HG03280 (cell line): Measurements from ENCODE around the gene DAP.

Experiments
- ATAC-seq: cut with Tn5 transposase; IDR thresholded peaks from one replicate; pipeline ENCODE4 v1.9.1; 2021; ENCODE audit warnings: mild to moderate bottlenecking, moderate library complexity; ENCODE audit not compliant: unreplicated experiment

Gene DAP

DNA sequence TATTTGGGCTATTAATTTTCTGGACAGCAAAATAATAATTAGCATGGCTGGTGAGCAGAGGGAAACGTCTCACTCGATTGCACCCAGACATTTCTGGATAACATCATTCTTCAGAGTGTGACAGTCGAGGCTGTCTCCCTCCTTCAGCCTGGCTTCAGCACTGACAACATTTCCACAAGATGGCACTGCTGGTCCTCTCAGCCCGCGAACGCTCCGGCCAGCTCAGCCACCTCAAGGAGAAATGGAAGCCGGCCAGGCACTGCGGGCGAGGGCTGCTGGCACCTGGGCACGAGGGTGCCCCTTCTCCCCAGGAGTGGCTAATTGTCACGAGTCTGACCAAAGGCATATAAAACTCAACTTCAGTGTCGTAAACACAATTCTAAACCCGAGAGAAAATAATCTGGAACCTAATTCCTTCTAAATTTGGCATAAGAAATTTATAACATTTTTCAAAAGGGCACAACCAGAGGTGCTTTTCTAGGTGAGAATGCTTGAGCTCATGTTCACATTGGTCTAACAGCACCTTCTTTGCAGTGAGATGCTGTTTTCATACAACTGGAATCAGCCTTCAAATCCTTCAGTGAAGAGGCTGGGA is 65.9 kb downstream of the DAP start:
- peak; percentile 28 for ATAC-seq

DNA sequence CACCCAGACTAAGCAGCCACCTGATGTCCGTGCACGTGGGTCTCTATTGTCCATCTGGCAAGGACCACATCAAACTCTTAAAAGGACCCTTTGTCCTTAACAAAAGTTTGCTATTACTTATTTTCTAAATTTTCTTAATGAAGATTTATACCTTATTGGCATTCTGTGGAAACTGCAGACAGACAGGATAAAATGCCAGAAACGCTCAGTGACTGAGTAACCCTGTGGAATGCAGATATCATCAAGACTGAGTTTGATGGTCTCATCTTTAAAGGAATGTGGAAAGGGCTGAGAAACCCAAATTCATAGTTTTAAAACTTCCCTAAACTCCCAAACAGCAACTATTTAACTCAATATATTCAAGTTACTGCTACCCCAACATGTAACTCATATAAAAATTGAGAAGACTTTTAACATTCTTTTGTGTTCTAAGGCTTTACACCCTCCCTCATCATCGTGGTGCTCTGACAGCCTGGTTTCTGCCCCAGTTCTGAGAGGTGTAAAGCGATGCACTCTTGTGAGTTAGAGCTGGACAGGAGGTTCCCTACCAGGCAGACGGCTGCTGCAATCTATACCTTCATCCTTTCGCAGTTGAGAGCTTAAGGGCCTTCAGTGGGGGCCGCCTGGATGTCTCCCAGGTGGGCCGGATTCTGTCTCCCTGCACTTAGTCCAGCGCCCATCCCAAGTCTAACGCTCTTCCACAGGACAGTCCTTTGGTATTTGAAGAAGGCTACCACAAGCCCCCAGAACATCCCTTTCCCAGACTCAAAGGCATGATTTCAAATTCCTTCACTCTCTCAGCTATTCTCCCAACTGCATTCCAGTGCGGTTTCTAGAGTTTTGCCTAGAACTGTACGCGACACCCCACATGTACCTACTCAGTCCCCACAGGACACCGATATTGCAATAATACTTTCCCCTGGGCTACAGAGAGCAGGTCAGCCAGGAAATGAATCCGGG is 68.9 kb downstream of the DAP start:
- ATAC-seq, result no peak

DNA sequence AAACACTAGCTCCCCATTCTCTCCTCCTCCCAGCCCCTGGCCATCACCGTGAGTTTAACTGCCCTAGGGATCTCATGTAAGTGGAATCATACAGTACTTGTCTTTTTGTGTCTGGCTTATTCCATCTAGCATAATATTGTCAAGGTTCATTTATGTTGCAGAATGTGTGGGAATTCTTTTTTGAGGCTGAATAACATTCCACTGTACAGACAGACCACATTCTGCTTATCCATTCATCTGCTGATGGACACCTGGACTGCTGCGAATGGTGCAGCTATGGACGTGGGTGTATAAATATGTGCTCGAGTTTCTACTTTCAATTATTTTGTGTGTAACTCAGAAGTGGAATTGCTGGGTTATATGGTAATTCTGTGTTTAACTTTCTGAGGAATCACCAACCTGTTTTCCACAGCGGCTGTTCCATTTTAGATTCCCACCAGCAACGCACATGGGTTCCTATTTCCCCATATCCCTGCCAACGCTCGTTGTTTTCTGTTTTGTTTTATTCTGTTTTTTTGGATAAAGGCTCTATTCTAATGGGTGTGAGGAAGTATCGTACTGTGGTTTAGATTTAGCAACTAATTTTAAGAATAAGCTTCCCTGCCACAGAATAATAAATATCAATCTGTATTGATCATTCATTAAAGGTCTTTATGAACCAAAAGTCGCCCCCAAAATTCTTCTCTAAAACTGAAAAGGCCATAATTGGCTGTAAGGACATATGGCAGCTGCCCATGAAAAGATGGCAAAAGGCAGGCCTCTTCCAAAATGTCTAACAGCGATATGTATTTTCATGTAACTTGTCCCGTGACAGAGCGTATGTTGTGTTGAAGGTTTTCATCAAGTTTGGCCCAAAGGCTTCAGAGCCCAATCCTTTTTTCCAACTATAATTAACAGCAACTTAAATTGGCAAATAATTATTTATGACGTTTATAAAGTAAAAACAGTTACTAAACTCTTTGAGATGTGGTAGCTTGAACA is 70.3 kb downstream of the DAP start:
- no peak for ATAC-seq

DNA sequence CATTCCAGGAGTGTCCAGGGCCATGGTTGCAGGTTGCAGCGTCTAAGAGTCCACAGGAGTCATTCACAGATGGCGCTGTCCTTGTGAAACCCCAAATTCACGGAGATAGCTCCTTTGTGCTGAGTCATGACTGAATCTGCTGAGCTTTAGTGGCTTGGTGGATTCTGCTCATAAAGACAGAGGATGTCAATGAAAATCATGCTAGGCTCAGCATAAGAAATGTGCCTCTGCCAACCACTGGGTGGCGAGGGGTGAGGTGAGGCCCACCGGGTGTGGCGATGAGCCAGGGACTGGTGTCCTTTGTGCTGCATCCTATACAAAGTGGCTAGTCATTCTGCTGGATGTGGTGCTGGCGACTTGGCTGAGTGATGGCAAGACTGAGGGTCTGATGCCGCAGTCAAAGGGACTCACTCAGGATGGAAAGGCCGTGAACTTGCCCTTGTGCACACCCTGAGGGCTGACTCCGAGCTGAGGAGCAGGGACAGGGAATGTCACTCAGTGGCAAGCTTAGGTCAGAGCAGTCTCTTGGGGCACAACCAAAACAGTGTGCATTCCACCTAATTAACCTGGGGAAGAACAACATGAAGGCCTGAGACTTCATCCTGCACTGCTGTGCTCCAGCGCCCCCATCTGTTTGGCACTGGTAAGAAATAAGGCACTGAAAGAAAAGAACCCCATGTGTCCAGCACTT is 71.5 kb downstream of the DAP start:
- ATAC-seq, result peak; percentile 45

DNA sequence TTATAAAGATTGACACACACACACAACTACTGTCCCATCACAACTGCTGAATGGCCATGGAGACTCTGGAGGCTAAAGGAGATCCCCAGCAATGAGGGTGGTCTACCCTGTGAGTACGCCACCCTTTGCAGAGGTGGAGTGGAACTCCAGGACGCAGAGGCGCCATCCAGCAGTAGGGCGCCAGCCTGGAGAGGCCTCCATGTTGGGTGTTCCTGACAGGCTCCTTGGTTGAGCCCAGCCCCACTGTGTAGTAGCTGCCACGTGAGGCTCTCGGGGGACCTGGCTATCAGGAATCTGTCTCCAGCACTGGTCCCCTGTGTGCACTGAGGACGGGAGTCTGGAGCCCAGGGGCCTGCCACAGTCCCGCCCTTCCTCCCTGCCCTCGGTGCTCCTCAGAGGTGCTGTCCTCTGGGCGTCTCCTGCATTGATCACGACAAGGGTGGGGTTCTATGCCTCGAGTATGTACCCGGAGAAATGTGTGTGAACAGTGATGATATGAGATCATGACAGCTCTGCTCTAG is 72.3 kb downstream of the DAP start:
- no peak for ATAC-seq

DNA sequence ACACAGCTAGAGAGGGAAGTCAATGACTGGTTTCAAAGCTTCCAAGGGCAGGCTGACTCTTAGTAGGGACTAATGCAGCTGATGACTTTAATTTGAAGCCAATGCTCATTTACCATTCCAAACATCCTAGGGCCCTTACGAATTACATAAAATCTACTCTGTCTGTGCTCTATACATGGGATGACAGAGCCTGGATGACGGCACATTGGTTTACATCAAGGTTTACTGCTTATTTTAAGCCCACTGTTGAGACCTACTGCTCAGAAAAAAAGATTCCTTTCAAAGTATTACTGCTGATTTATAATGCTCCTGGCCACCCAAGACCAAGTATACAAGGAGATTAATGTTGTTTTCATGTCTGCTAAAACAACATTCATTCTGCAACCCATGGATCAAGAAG is 74.1 kb downstream of the DAP start:
- no peak for ATAC-seq

DNA sequence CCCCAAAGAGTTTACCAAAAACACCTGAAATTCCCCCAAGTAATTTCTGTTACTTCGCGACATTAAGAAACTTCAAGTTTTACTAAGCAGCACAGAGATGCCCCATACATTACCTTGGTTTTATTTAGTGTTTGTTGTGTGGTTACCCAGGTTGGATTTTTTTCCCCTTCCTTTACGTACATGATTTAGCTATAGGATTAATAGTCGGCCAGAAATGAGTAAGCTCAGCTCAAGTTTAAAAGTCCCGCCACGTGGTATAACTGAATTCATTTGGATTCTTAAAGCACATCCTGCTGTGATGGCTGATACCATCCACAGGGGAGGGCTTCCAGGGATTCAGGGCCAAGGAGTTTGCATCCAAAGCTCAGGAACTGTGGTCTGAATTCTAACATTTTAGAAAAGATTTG is 75.9 kb downstream of the DAP start:
- peak; percentile 72 for ATAC-seq

DNA sequence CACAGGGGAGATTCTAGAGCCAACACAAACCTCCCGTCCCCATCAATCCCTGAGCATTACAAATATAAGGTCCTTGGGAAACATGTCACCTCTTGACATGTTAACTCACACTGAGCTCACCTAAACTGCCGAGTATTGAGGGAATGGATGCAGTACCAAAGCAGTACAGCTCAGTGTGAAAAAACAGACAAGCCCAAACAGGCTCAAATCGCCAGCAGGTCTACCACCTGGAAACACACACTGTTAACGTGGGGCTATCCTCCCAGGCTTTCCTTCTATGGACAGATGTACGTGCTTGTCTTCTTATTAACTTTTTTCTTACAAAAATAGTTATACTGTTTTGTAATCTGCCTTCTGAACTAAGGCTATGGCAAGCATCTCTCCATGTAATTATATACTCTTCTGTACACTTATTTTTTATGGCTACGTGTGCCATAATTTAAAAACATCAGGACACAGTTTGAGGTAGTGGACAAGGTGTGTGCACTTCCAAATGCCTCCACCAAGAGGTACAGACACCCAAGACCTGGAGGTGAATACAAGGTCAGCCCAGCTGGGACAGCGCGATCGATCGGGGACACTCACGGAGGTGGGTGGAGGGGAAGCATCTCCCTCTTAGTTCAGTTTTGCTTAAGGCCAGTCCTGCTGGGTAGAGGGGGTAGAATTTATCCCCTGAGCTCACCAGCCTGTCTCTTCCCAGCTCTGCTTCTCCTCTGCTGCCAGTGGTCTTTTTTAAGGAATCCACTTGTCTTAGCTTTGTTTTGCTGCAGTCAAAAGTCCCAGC is 76.5 kb downstream of the DAP start:
- peak; percentile 74 for ATAC-seq

DNA sequence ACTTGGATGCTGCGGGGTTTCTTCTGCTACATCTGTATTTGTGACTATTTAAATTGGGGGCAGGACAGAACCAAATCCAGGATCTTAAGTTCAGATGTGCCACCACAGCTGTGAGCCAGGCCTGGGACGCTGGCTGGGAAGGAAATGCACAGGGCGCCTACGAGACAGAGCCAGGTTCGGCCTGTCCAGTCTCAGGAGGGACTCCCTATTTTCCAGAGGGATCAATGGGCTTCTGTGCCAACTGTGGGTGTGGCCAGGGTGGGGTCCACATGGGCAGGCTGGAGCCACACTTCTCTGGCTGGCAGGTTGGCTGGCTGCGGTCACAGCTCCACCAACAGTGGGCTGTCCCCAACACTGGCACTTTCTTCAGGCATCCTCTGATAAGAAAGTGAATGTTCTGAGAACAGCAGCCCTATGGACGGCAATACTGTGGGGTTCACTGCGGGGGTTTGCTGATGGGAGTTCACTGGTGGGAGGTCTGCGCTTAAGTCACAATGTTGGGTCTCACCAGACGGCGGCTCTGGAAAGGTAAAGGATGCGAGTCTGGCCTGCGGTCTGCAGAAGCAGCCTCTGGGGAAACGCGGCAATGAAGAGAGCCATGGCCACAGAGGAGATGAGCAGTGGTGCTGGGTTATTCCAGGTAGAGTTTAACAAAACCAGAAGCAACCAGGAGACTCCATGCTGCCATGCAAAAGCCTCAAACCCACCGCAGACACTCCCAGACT is 78.1 kb downstream of the DAP start:
- no peak for ATAC-seq

DNA sequence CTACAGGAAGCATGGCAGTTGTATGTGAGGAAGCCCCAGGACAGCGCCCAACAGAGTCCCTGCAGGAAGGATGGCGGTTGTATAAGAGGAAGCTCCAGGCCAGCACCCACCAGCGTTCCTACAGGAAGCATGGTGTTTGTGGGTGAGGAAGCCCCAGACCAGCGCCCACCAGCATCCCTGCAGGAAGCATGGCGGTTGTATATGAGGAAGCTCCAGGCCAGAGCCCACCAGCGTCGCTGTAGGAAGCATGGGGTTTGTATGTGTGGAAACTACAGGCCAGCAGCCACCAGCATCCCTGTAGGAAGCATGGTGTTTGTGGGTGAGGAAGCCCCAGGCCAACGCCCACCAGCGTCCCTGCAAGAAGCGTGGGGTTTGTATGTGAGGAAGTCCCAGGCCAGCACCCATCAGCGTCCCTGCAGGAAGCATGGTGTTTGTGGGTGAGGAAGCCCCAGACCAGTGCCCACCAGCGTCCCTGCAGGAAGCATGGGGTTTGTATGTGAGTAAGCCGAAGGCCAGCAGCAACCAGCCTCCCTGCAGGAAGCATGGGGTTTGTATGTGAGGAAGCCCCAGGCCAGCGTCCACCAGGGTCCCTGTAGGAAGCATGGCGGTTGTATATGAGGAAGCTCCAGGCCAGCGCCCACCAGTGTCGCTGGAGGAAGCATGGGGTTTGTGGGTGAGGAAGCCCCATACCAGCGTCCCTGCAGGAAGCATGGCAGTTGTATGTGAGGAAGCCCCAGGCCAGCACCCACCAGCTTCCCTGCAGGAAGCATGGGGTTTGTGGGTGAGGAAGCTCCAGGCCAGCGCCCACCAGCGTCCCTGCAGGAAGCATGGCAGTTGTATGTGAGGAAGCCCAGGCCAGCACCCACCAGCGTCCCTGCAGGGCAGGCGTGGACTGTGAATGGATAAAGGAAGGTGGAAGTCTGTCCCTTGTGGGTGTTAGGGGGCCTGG is 79.0 kb downstream of the DAP start:
- ATAC-seq, result no peak

DNA sequence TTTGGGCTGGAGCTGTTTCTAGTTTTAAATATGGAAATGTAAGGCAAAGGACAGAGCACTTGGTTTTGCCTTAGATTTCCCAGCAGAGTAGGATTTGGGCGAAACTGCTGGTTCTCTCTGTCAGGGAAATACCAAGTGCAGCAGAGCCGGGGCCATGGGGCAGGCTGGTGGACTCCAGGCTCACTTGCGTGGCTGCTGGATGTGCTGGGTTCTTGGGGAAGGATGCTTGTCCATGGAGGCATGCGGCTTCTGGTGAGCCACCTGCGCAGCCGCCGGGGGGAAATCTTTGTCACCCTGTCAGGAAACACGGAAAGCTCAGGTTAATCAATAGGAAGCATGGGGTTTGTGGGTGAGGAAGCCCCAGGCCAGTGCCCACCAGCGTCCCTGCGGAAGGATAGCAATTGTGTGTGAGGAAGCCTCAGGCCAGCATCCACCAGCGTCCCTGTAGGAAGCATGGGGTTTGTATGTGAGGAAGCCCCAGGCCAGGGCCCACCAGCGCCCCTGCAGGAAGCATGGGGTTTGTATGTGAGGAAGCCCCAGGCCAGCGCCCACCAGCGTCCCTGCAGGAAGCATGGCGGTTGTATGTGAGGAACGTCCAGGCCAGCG is 80.1 kb downstream of the DAP start:
- no peak for ATAC-seq

DNA sequence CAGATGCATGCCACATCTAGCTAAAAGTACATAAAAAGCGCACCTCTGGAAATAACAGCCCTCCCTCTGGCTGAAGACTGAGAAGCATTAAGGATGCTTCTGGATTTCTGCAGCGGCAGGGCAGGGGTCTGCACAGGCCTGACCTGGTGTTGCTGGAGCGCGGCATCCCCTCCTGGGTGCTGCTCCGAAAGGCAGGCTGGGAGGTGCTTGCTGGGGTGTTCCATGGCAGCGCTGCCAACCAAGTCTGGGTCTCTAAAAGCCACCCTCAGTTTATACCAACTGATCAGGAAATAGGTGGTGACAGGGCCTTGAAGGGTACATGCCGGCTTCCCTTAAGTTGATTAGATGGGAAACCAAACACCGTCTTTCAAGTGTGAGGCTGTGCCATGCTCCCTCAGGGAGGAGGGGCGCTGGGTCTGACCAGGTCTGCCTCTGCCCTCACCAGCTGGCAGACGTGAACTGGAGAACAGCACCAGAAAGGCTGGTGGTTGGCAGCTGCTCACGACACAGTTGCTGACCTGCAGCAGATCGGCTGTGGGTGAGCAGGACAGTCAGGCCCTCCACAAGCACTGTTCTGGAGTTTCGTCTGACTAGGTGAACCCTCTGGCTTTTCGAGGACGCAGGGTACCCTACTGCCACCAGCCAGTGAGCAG is 81.6 kb downstream of the DAP start:
- ATAC-seq, result no peak

DNA sequence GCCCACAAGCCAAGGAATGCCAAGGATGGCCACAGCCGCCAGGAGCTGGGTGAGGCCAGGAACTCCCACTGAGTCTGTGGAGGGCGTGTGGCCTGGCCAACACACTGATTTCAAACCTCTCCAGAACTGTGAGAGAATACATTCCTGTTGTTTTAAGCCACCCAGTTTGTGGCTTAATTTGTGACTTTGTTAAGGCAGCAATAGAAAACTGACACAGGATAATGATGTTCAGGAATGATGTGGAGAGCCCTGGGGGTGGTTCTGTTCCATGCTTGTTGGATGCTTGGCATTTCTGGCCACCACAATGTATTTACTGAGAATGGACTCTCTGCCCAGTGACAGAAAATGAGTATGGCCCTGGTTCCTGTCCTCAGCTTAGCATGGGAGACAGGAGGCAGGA is 82.8 kb downstream of the DAP start:
- no peak for ATAC-seq

DNA sequence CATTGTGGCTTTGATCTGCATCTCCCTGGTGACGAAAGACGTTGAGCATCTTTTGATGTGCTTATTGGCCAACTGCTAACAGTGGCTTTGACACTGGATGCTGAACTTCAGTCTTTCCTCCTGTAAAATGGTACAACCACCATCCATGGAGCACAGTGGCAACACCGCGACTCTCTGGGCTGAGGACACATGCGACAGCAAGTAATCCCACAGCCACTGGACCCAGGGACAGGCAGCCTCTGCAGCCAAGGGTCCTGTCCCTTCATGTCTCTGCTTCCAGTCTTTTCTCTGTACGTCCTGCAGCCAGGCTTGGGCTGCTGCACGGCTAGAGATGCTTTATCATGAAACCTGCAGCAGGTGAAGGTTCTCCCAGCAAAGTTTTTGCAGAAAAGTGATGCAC is 83.5 kb downstream of the DAP start:
- no peak for ATAC-seq

DNA sequence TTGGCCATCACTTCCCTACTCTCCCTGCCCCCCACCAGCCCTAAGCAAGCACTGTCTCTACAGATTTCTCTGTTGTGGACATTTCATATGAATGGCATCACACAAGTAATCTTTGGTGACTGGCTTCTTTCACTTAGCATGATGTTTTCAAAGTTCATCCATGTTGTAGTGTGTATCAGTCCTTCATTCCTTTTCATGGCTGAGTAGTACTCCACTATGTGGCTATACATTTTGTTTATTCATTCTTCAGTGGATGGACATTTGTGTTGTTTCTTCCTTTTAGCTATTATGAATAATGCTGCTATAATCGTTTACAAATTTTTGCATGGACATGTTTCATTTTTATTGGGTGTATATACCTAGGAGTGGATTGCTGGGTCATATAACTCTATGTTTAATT is 84.1 kb downstream of the DAP start:
- ATAC-seq, result no peak

DNA sequence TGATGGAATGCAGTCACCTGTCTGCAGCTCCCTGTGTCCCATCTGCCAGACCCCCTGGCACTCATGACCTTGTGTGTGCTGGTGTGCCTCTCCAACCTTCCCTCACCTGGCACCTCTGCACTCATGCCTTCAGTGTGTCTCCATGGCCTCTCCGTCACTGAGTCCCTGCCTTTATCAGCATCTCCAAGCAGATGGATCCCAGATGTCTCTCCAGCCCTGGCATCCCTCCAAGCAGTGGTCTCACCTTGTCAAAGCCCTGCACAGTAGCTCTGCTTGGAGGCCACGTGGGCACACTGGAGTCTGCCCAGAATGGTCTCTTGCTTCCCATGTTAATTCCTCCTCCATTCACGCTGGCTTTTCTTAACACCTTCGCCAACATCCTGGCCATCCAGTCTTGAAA is 84.8 kb downstream of the DAP start:
- no peak for ATAC-seq

DNA sequence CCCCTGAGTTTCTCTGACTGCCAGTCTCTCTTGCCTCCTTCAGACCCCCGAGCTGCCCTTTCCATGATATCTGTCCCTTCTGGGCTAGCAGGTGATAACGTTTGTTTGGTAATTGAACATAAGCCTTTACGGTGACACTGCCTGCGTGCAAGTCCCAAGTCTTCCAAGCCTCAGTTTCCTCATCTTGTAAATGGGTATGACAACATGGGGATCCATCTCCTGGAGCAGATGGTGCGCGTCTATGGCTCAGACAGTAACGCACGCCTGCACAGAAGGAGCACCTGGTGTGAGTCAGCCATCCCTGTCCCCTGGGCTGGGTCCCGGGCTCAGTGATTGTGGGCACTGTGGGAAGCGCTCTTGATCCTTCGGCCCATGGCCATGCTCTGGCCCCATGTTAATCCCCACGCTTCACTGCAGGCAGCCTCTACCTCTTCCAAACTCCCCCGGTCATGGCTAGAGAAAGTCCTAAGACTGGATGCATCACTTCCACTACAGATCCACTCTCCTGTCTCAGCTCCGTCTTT is 85.8 kb downstream of the DAP start:
- no peak for ATAC-seq
